Renal pelvis (tissue), 4 donors: Measurements from ENCODE around the gene UBA5. TPM values are rescaled to one million over a fixed set of nuclear protein-coding genes. Genes with fewer than 3 reads are reported as not detected.

Experiments used
- DNase-seq: peaks from one replicate; pipeline ENCODE4 v3.0.0-alpha.2; 2013
- polyA plus RNA-seq, 3 donors: library from polyadenylated mRNA; unstranded; fragments of 120-200 nt; gene quantifications; one replicate each; pipeline ENCODE4 v1.2.1, GENCODE V29; 2013; ENCODE audit not compliant: insufficient read length in 3 of 3

The UBA5 gene
- polyA plus RNA-seq, 3 donors: 59.5 to 73.1 (median 72.6) TPM

DNA sequence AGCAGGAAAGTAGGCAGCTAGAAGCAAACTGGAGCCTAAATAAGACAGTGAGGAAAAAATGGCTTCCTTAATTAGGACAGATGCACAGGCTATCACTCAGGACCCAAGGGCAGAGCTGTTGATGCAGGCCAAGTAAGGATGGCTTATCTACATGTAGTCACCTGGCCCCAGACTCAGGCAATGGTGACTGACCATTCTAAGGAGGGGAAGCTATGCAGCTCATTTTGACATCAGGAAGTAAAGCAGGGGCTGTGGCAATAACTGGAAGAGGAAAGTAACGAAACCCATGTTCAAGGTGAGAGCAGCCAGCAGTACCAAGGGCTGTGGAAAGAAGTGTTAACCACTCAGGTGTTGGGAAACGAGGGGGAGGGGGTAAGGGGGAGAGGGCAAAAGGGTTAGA, 16.8 kb upstream of the UBA5 start:
- no peak for DNase-seq

GRCh38 chr3:132645058-132645457, 15.1 kb upstream of the UBA5 start:
- DNase-seq: no peak

DNA sequence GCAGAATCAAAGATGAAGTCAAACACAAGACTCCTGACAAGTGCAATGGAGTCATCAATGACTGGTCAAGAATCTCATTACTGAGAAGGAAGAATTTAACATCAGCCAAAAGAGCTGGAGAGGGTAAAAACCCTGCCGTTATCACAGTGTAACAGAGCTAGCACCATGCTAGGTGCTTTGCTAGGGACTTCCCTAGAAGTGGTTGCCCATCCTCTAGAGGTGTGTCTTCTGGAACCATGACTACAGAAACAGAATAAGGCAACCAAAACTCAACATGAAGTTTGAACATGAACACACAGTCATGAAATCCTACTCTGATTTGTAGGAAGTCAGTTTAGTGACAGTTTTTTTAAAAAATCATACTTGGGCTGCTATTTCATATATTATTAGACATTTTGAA, 10.0 kb upstream of the UBA5 start:
- DNase-seq: no peak

GRCh38 chr3:132652640-132653270, 7.4 kb upstream of the UBA5 start:
- no peak for DNase-seq

DNA sequence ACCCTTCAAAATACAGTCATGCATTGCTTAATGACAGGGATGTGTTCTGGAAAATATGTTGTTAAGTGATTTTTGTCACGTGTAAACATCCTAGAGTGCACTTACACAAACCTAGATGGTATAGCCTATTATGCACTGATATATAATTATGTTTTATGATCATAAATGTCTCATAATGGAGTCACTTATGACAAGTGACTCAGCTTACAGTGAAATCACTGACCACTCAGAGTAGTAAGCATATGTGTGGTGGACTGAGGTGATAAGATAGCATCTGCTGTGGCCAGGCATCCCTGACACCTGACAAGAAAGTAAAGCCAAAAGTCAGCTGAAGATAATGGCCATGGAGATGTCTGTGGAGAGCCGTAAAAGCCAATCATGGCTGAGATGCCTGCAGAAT, 5.9 kb upstream of the UBA5 start:
- no peak for DNase-seq

- no peak for DNase-seq
These were observed 5.4 kb upstream of the UBA5 start for GRCh38 chr3:132654721-132655120.

DNA sequence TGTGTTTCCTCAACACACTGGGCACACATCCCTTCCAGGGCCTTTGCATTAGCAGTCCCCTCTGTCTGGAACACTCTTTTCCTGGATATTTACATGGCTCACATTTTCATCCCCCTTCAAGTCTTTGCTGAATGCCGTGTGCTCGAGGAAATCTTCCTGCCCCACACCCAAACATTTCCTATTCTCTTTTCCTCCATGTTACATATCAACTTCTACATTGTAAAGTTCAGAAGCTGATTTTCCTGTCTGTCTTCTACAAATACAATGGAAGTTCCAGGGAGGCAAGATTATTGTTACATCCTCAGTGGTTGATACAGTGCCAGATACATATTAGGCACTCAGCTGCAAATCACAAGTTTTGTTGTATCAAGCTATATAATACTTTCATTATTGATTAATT, 4.7 kb upstream of the UBA5 start:
- no peak for DNase-seq

- DNase-seq: no peak
These were observed 2.0 kb upstream of the UBA5 start for GRCh38 chr3:132657869-132658747.

DNA sequence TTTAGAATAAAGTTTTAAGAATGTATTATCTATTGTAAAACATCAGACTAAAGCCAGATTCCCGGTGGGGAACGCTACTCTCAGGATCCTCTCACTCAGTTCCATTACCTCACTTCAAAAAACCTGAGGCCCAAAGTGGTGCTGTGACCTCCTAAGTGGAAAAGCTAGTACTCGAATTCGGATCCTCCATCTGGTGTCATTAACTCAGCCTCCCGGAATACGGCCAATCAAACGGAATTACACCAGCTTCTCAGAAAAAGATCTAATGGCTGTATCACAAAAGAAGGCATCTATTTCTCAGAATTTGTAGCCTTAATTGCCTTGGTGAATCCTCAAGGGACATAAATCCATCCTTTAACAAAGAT, 1.1 kb upstream of the UBA5 start:
- no peak for DNase-seq

DNA sequence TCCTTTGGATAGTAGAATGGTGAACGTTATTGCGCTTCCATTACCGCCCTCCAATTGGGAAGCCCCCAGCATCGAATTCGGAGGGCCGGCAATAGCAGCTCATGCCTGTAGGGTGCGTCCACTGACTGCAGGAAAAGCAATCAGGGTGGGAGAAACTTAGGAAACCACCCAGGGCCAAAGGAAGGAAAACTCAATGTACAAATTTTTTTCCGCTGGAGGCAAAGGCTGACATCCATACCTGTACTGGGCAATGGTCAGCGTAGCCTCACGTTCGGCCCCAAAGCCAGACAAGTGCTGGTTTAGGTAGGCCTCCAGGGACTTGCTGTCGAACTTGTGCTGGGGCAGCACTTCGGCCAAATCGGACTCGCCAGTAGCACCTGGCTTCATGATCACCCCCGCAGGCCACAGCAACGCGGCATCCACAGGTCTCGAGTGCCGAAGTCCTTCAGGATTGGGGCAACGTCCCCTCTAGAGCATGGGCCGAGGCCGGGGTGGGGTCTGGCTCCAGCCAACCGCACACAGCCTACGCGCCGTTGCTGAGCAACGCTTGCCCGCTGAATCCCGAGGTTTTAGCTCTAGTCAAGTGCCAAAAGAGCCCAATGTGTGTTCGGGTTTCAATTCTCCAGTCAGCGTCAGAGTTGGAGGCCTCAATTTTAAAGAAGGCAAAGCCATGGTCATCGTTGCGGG, 621 bp upstream of the UBA5 start, which contains the start of gene ACAD11:
ACAD11 (minus strand) TSS at position 445 of the 687 bp plus-strand sequence; CDS start at position 387, 58 bp downstream.
- peak; percentile 76 for DNase-seq

DNA sequence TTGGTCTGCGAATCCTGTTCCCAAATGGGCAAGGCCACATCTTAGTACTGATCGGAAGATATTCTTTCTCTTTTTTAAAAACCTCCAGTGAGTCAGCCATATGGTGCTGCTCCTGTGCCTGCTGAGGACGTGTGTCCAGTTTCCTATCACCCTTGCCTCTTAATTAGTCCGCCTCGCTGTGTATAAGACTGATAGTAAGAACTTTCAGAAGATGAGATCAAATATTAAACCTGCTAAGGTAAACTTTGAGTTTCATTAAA, 612 bp downstream of the UBA5 start:
- DNase-seq: peak; percentile 20

- DNase-seq: no peak
These were observed 972 bp downstream of the UBA5 start for GRCh38 chr3:132661101-132661500.

DNA sequence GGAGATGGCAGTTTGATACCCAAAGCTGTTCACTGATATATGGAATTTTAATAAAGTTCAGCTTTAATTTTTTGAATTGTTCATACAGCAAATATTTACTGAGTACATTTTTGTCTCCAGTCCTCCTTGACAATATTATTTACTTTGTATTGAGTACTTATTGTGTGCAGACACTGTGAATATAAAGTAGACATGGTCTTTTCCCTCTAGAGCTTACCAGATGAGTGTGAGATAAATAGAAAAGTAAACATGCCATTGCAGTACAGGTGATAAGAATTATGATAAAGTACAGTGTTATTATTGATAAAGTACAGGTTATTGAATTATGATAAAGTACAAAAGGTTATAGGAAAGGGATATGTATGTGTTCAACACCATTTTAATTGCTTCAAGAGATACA, 2.1 kb downstream of the UBA5 start:
- no peak for DNase-seq

DNA sequence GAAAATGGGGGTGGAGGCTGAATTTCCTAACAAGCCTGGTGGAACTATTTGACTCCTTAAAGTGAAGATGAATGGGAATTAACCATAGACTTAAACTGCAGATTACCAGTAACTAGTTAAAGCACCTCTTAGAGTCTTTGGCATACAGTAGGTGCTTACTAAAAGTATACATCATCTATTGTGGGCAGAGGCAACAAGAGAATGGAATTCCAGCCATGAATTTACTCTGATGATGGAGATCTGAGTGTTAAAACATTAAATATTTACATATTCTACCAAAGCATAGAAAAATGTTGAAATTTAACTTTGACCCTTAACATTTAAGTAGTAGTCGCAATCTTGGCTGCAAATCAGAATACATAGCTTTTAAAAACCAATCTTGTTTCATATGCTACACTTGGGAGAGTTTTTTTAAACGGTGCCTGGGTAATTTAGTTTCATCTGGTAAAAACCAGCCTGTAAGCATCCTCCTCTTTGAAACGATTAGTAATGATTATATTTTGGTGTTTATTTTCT, 5.2 kb downstream of the UBA5 start:
- no peak for DNase-seq

- no peak for DNase-seq
These were observed 9.2 kb downstream of the UBA5 start for GRCh38 chr3:132669256-132669777.

DNA sequence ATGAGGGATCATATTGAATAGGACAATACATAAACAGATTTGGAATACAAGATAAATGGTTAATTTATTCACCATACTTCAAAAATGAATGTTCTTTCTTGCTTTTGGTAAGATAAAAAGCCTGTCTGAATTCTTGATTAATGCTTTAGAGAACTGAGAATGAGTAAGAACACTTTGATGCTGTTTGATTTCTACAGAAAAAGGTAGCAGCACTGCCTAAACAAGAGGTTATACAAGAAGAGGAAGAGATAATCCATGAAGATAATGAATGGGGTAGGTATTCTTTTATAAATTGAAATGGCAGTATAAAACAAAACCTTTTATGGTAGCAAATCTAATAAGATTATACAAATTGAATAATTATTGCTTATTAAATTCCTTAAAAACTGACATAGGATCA, 15.3 kb downstream of the UBA5 start:
- no peak for DNase-seq

GRCh38 chr3:132679911-132680310, 19.8 kb downstream of the UBA5 start:
- no peak for DNase-seq

DNA sequence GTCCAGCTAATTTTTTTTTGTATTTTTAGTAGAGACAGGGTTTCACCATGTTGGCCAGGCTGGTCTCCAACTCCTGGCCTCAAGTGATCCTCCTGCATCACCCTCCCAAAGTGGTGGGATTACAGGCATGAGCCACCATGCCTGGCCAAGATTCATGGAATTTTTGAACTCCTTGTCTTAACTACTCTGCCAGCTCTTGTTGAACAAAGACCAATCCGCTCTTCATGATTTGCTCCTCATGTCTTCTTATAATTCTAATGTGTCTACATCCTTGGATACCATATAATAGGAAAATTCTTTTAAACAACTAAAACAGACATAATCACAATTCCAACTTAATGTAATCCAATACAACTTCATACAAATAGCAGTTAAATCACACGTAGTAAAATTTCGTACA, 21.3 kb downstream of the UBA5 start:
- no peak for DNase-seq

- DNase-seq: no peak
These were observed 22.1 kb downstream of the UBA5 start for GRCh38 chr3:132682201-132682600.

DNA sequence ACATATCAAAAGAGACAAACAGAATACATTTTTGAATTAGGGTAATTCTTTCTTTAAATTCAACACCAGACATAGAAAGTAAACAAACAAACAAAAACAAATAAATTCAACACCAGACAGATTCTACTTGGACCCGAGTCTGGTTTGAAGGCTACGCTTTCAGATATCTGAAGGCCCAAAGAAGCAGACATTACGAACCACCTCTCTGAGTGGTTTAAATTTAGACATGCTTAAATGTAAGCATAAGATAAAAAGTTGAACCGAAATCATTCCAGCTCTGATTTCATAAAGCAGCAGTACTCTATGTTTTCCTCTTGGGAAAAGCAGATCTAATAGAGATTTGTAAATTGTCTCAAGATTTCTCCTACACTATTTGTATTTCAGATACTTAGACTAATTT, 29.9 kb downstream of the UBA5 start:
- DNase-seq: no peak

GRCh38 chr3:132694991-132695390, 34.9 kb downstream of the UBA5 start:
- no peak for DNase-seq

DNA sequence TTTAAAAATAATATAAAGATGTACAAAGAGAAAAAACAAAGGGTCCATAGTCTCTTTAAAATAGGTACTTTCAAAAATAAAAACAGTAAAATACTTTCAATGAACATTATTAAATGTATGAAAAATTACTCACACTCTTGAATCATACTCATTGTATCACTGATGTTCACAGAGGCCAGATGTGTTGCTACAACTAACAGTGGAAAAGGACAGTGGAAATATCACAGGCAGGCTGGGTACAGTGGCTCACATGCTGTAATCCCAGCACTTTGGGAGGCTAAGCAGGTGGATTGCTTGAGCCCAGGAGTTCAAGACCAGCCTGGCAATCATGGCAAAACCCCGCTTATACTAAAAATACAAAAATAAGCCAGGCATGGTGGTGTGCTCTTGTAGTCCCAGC, 35.3 kb downstream of the UBA5 start:
- DNase-seq: no peak

GRCh38 chr3:132703733-132704132, 43.6 kb downstream of the UBA5 start:
- DNase-seq: no peak
